Measurements from ENCODE around the gene ERCC8. TPM values are rescaled to one million over a fixed set of nuclear protein-coding genes. Genes with fewer than 3 reads are reported as not detected.

The ERCC8 gene
- total and polyA plus RNA-seq, 9 of the 15 experiments (the other 6 are each of a cell fraction or from before 2014, with no cell fraction given), result 10.1 to 41.8 (median 24.4) TPM

GRCh38 chr5:60961685-60962084, 16.8 kb upstream of the ERCC8 start:
- intact Hi-C loops (cut with micrococcal nuclease), result loop anchor here (5.0 kb wide), 1 partner anchor 201 kb away; the partner anchor contains the start of gene SMIM15
- Histone ChIP-seq H3K27me3 (ENCODE audit: control insufficient read depth in 2 of 2, insufficient read depth in 2 of 2, low read length in 2 of 2) (no peaks in the 10 kb centered on the region), H3K27ac (ENCODE audit: extremely low read depth, low read depth, low read length) (no peak overlapping the region), H3K4me2 (ENCODE audit: insufficient read depth, low read length) (no peak overlapping the region), H3K79me2 (ENCODE audit: control insufficient read depth, insufficient read depth, low read length) (peaks cover 59% of the 10 kb centered on the region), H3K9me3 (replicated peaks; ENCODE audit: control insufficient read depth, insufficient read depth, low read depth, low read length) (peaks cover 2% of the 10 kb centered on the region; the same call in 1 of the 2 replicates), H2AFZ (ENCODE audit: low read depth, low read length) (no peak overlapping the region), H3K9ac (ENCODE audit: insufficient read depth in 1 of 2, low read depth in 2 of 2, low read length in 2 of 2) (no peak overlapping the region), H3K36me3 (ENCODE audit: control insufficient read depth, insufficient read depth, low read length) (no peaks in the 10 kb centered on the region), H3K9me1 (ENCODE audit: control insufficient read depth, insufficient read depth, low read length) (no peaks in the 10 kb centered on the region), H4K20me1 (replicated peaks; ENCODE audit: control insufficient read depth, insufficient read depth, low read length) (no peaks in the 10 kb centered on the region), H3K4me1 (replicated peaks in 1 of 2; ENCODE audit: control insufficient read depth in 2 of 2, insufficient read depth in 2 of 2, low read length in 2 of 2) (no peaks in the 10 kb centered on the region), H3K4me3 (no peak overlapping the region)
- peak; percentile 88 for ATAC-seq
- 40% methylated on average over 2 of the region's 2 CpGs for whole genome bisulfite sequencing (ENCODE audit: insufficient coverage, low coverage, missing lambda C conversion rate)
- no TSS peak for BruUV-seq (replicated peaks)
- in situ Hi-C loops (cut with MboI), result no loop called here
- peak in 1 of 4 experiments; percentile 29 for DNase-seq (ENCODE audit: extremely low read depth in 1 of 4, low spot score in 3 of 4)
- FAIRE-seq, result no peak
- ChIA-PET POLR2A (interaction anchor here (1.0 to 1.7 kb wide), 2 partner anchors 12 to 15 kb away, joined by 4 to 5 read pairs; no protein-coding TSS in a partner anchor), CTCF (ENCODE audit: low intra/inter-chr PET ratio) (interaction anchor here (0.7 kb wide), 2 partner anchors 274 to 619 kb away, joined by 3 to 6 read pairs; no protein-coding TSS in a partner anchor)
- TF ChIP-seq ETV1 (tag; conservative IDR thresholded peaks at IDR 0.05; ENCODE audit: low read depth) (no peak), FOXK1 (CRISPR knock-in tag; IDR thresholded peaks at IDR 0.05; ENCODE audit: borderline replicate concordance) (no peak), MAFG (tag; conservative IDR thresholded peaks at IDR 0.05) (peak; percentile 38), CBFB (CRISPR knock-in tag; IDR thresholded peaks at IDR 0.05) (no peak), NCOR1 (IDR thresholded peaks at IDR 0.05) (no peak), ZBTB2 (IDR thresholded peaks at IDR 0.05) (no peak), ATF7 (IDR thresholded peaks at IDR 0.05) (peak; percentile 63; the same call in 1 of the 2 replicates), RB1 (IDR thresholded peaks at IDR 0.05; ENCODE audit: low read depth) (no peak), ZNF384 (IDR thresholded peaks at IDR 0.05; ENCODE audit: low read depth, low read length) (peak; percentile 52; the same call in 1 of the 2 replicates), FOSL1 (tag; conservative IDR thresholded peaks at IDR 0.05) (0 out of 2 replicates have a peak, but pooled peaks have one; percentile 21), CEBPB (tag; IDR thresholded peaks at IDR 0.05) (peak; percentile 93), NFE2 (IDR thresholded peaks at IDR 0.05; ENCODE audit: low read depth) (peak; percentile 79), CCNT2 (IDR thresholded peaks at IDR 0.05; ENCODE audit: borderline replicate concordance, extremely low read depth, insufficient read length, low read depth, low read length) (no peak)
- TF ChIP-seq, protein P1, sequence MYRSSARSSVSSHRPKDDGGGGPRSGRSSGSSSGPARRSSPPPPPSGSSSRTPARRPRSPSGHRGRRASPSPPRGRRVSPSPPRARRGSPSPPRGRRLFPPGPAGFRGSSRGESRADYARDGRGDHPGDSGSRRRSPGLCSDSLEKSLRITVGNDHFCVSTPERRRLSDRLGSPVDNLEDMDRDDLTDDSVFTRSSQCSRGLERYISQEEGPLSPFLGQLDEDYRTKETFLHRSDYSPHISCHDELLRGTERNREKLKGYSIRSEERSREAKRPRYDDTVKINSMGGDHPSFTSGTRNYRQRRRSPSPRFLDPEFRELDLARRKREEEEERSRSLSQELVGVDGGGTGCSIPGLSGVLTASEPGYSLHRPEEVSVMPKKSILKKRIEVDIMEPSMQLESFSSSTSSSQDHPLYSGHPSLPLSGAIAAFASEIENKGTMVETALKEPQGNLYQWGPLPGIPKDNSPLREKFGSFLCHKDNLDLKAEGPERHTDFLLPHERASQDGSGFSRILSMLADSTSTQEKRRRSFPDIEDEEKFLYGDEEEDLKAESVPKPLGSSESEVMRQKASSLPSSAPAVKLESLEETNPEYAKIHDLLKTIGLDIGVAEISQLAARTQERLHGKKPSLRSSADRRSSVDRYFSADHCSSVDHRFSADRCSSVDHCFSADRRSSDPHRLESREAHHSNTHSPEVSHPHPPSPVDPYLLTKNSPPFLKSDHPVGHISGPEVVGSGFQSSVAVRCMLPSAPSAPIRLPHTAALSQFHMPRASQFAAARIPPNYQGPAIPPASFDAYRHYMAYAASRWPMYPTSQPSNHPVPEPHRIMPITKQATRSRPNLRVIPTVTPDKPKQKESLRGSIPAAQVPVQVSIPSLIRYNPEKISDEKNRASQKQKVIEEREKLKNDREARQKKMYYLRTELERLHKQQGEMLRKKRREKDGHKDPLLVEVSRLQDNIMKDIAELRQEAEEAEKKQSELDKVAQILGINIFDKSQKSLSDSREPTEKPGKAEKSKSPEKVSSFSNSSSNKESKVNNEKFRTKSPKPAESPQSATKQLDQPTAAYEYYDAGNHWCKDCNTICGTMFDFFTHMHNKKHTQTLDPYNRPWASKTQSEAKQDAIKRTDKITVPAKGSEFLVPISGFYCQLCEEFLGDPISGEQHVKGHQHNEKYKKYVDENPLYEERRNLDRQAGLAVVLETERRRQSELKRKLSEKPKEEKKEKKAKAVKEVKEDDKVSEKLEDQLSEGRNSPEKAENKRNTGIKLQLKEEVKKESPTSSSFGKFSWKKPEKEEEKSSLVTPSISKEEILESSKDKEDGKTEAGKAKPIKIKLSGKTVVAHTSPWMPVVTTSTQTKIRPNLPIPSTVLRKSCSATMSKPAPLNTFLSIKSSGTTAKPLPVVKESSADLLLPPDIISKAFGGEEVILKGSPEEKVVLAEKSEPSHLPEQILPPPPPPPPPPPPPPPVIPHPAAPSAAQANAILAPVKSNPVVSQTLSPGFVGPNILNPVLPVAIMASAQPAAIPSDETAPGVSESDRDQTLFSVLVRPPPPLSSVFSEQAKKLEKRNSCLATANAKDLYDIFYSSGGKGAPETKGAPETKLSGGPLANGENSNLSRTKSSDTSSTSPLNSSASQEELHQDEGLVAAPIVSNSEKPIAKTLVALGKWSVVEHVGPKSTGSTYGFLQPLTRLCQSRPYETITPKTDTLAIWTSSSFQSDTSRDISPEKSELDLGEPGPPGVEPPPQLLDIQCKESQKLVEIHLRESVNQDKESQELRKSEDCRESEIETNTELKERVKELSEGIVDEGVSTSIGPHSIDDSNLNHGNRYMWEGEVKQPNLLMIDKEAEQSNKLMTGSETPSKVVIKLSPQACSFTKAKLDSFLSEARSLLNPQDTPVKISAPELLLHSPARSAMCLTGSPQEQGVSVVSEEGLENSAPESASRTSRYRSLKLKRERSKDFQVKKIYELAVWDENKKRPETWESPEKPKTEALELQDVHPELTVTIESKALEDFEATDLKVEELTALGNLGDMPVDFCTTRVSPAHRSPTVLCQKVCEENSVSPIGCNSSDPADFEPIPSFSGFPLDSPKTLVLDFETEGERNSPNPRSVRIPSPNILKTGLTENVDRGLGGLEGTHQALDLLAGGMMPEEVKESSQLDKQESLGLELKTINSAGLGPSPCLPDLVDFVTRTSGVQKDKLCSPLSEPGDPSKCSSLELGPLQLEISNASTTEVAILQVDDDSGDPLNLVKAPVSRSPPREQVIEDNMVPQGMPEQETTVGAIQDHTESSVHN (IDR thresholded peaks at IDR 0.05; ENCODE audit: borderline replicate concordance in 1 of 2, low read depth in 1 of 2), result no peak

All from K562 (cell line).